Caco-2 (cell line): Measurements from ENCODE around the gene NAV3. TPM values are rescaled to one million over a fixed set of nuclear protein-coding genes. Genes with fewer than 3 reads are reported as not detected.

Source experiments
- BruUV-seq: library from RNA; stranded (reverse); fragments of 400-500 nt; replicated peaks from 2 replicates; lab custom pipeline; 2021; lab: Mats Ljungman, UMichigan
- CTCF ChIA-PET: fragments of 300-600 bp; sonication (Branson Sonifier 250); formaldehyde crosslinking; loops from one replicate; lab custom pipeline; 2022; ENCODE audit warnings: antibody characterized with exemption; lab: Charles Lee
- POLR2A ChIA-PET: fragments of 300-600 bp; sonication (Branson Sonifier 250); formaldehyde crosslinking; loops from one replicate; lab custom pipeline; 2022; ENCODE audit warnings: antibody characterized with exemption; lab: Charles Lee
- DNase-seq, 2 experiments: peaks; one replicate each; pipeline versions ENCODE4 v3.0.0 to v3.0.0-alpha.2; 2020 to 2022
- H3K27me3 ChIP-seq: replicated peaks from 2 replicates; pipeline ENCODE4 v1.6.0; 2011; ENCODE audit warnings: low read length; ENCODE audit not compliant: control insufficient read depth, insufficient read depth
- H3K36me3 ChIP-seq: 2 replicates; pipeline ENCODE4 v1.5.1; 2011; ENCODE audit warnings: low read length; ENCODE audit not compliant: control insufficient read depth, insufficient read depth
- H3K4me1 ChIP-seq: fragments of 250-450 bp; sonication (Bioruptor Pico); 2 replicates; pipeline ENCODE4 v1.5.1; 2020; ENCODE audit warnings: mild to moderate bottlenecking
- H3K4me3 ChIP-seq: 2 replicates; pipeline ENCODE4 v1.5.1; 2011; ENCODE audit warnings: low read depth, mild to moderate bottlenecking, control low read depth, low read length
- H3K9me3 ChIP-seq: fragments of 250-450 bp; sonication (Bioruptor Pico); 2 replicates; pipeline ENCODE4 v1.5.1; 2020; ENCODE audit warnings: mild to moderate bottlenecking, moderate library complexity
- H3K27ac Mint-ChIP-seq: one replicate; pipeline ENCODE4 v1.8.0; 2022; ENCODE audit warnings: mixed read lengths; ENCODE audit not compliant: unreplicated experiment
- H3K27me3 Mint-ChIP-seq: one replicate; pipeline ENCODE4 v1.8.0; 2022; ENCODE audit warnings: mixed read lengths; ENCODE audit not compliant: insufficient read depth, unreplicated experiment
- H3K36me3 Mint-ChIP-seq: one replicate; pipeline ENCODE4 v1.8.0; 2022; ENCODE audit warnings: mild to moderate bottlenecking, mixed read lengths; ENCODE audit not compliant: insufficient read depth, unreplicated experiment
- H3K4me1 Mint-ChIP-seq: one replicate; pipeline ENCODE4 v1.8.0; 2022; ENCODE audit warnings: low read depth, mixed read lengths; ENCODE audit not compliant: unreplicated experiment
- H3K4me3 Mint-ChIP-seq: one replicate; pipeline ENCODE4 v1.8.0; 2022; ENCODE audit warnings: mild to moderate bottlenecking, moderate library complexity, mixed read lengths; ENCODE audit not compliant: unreplicated experiment
- H3K9me3 Mint-ChIP-seq: one replicate; pipeline ENCODE4 v1.8.0; 2022; ENCODE audit warnings: mixed read lengths; ENCODE audit not compliant: unreplicated experiment
- CTCF ChIP-seq, 2 experiments: fragments of 200-600 bp in 1 of 2; IDR thresholded peaks; 1 replicate in 1 of 2; 2 replicates in 1 of 2; pipeline versions ENCODE4 v1.5.1 to v1.8.0; 2011 to 2022; ENCODE audit warnings: antibody characterized with exemption in 1 of 2, control low read depth in 1 of 2, inconsistent platforms in 1 of 2, low read depth in 1 of 2, low read length in 1 of 2, mild to moderate bottlenecking in 1 of 2, moderate library complexity in 1 of 2; ENCODE audit not compliant: insufficient read depth in 1 of 2, severe bottlenecking in 1 of 2, unreplicated experiment in 1 of 2
- intact Hi-C: fragments of 100-400 bp; cut with micrococcal nuclease; formaldehyde crosslinking; loops from one replicate; pipeline ENCODE4 v1.10.0; 2022; ENCODE audit not compliant: unreplicated experiment
- total RNA-seq: library from RNA; stranded (reverse); gene quantifications from 2 replicates; pipeline ENCODE4 v1.2.3, GENCODE V29; 2022

NAV3 gene
- total RNA-seq, 1 experiment from 2014 or later = 0.45 TPM

GRCh38 chr12:77847680-77848431, 17.2 kb downstream of the NAV3 start:
- Histone ChIP-seq H3K9me3 (no peaks in the 10 kb centered on the region), H3K4me1 (no peaks in the 10 kb centered on the region), H3K36me3 (no peaks in the 10 kb centered on the region), H3K4me3 (no peak overlapping the region), H3K27me3 (no peaks in the 10 kb centered on the region)
- Mint-ChIP-seq H3K4me3 (no peak overlapping the region), H3K9me3 (no peaks in the 10 kb centered on the region), H3K4me1 (no peaks in the 10 kb centered on the region), H3K27ac (no peak overlapping the region), H3K27me3 (no peaks in the 10 kb centered on the region), H3K36me3 (no peaks in the 10 kb centered on the region)
- TF ChIP-seq CTCF (IDR thresholded peaks at IDR 0.05; ENCODE audit: insufficient read depth in 1 of 2, low read depth in 1 of 2, low read length in 1 of 2, severe bottlenecking in 1 of 2, unreplicated experiment in 1 of 2) = no peak
- BruUV-seq = no TSS peak
- ChIA-PET CTCF (no interaction called here), POLR2A (no interaction called here)
- intact Hi-C loops = no loop called here
- no peak for DNase-seq

- Mint-ChIP-seq H3K27me3 (no peaks in the 10 kb centered on the region), H3K4me3 (no peak overlapping the region), H3K27ac (no peak overlapping the region), H3K4me1 (no peaks in the 10 kb centered on the region), H3K36me3 (no peaks in the 10 kb centered on the region), H3K9me3 (no peaks in the 10 kb centered on the region)
- Histone ChIP-seq H3K4me1 (no peaks in the 10 kb centered on the region), H3K9me3 (no peaks in the 10 kb centered on the region), H3K36me3 (no peaks in the 10 kb centered on the region), H3K27me3 (no peaks in the 10 kb centered on the region), H3K4me3 (no peak overlapping the region)
- intact Hi-C loops = no loop called here
- DNase-seq = no peak
- BruUV-seq = no TSS peak
- POLR2A ChIA-PET = no interaction called here
- CTCF ChIA-PET = no interaction called here
- TF ChIP-seq CTCF (IDR thresholded peaks at IDR 0.05; ENCODE audit: insufficient read depth in 1 of 2, low read depth in 1 of 2, low read length in 1 of 2, severe bottlenecking in 1 of 2, unreplicated experiment in 1 of 2) = no peak
These were observed 19.4 kb downstream of the NAV3 start for GRCh38 chr12:77850129-77850528.

- Histone ChIP-seq H3K4me3 (no peak overlapping the region), H3K4me1 (no peaks in the 10 kb centered on the region), H3K9me3 (no peaks in the 10 kb centered on the region), H3K36me3 (no peaks in the 10 kb centered on the region), H3K27me3 (no peaks in the 10 kb centered on the region)
- CTCF ChIA-PET = no interaction called here
- TF ChIP-seq CTCF (IDR thresholded peaks at IDR 0.05; ENCODE audit: insufficient read depth in 1 of 2, low read depth in 1 of 2, low read length in 1 of 2, severe bottlenecking in 1 of 2, unreplicated experiment in 1 of 2) = no peak
- H3K4me3 Mint-ChIP-seq = no peak overlapping the region
- intact Hi-C loops = no loop called here
- H3K27me3 Mint-ChIP-seq = no peaks in the 10 kb centered on the region
- no peaks in the 10 kb centered on the region for H3K9me3 Mint-ChIP-seq
- no peak for DNase-seq
- no peaks in the 10 kb centered on the region for H3K4me1 Mint-ChIP-seq
- H3K27ac Mint-ChIP-seq = no peak overlapping the region
- BruUV-seq = no TSS peak
- H3K36me3 Mint-ChIP-seq = no peaks in the 10 kb centered on the region
- POLR2A ChIA-PET = no interaction called here
These were observed 20.0 kb downstream of the NAV3 start for GRCh38 chr12:77850698-77851097.
